D721Med (cell line): ENCODE results near the gene TMEM121.
"Not testable (repeated sequence)": the region's sequence is repeated elsewhere in the genome, so short reads cannot be mapped to it uniquely, and the experiment has no call there.

Source experiments
- DNase-seq: peaks from one replicate; pipeline ENCODE4 v3.0.0; 2011; ENCODE audit warnings: low spot score; ENCODE audit not compliant: insufficient read length
- FAIRE-seq: peaks from 2 replicates; lab custom pipeline; 2011; peaks lifted over from hg19 to GRCh38; lab: Jason Lieb, UNC
- TF ChIP-seq, protein P1 (sequence below): IDR thresholded peaks from 2 replicates; pipeline ENCODE4 v1.5.1; 2012; ENCODE audit warnings: mild to moderate bottlenecking, control low read depth; ENCODE audit not compliant: insufficient read depth; ENCODE audit errors: missing control alignments

Gene TMEM121

DNA sequence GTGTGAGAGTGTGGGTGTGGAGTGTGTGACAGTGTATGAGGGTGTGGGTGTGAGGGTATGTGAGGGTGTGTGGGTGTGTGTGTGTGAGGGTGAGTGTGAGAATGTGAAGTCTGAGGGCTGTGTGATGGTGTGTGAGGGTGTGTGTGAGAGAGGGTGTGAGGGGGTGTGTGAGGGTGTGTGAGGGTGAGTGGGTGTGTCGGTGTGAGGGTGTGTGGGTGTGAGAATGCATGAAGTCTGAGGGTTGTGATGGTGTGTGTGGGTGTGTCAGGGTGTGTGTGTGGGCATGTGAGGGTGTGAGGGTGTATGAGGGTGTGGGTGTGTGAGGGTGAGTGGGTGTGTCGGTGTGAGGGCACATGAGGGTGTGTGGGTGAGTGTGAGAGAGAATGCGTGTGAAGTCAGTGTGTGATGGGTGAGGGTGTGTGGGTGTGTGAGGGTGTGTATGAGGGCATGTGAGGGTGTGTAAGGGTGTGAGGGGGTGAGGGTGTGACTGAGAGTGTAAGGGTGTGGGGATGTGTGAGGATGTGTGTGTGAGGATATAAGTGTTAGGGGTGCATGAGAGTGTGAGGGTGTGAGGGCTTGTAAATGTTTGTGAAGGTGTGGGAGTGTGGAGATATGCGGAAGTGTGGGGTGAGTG, 36.4 kb downstream of the TMEM121 start:
- DNase-seq (no peak), FAIRE-seq (no peak)
- TF ChIP-seq, protein P1, sequence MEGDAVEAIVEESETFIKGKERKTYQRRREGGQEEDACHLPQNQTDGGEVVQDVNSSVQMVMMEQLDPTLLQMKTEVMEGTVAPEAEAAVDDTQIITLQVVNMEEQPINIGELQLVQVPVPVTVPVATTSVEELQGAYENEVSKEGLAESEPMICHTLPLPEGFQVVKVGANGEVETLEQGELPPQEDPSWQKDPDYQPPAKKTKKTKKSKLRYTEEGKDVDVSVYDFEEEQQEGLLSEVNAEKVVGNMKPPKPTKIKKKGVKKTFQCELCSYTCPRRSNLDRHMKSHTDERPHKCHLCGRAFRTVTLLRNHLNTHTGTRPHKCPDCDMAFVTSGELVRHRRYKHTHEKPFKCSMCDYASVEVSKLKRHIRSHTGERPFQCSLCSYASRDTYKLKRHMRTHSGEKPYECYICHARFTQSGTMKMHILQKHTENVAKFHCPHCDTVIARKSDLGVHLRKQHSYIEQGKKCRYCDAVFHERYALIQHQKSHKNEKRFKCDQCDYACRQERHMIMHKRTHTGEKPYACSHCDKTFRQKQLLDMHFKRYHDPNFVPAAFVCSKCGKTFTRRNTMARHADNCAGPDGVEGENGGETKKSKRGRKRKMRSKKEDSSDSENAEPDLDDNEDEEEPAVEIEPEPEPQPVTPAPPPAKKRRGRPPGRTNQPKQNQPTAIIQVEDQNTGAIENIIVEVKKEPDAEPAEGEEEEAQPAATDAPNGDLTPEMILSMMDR = no peak

DNA sequence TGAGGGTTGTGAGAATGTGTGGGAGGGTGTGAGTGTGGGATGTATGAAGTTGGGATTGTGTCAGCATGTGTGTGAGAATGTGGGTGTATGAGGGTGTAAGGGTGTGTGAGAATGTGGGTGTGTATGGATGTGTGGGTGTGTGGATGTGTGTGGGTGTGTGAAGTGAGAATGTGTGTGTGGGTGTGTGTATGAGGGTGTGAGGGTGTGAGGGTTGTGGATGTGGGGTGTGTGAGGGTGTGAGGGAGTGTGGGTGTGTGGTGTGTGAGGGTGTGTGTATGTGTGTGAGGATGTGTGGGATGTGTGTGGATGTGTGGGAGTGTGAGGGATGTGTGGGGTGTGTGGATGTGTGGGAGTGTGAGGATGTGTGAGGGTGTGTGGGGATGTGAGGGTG, 37.0 kb downstream of the TMEM121 start:
- no peak for DNase-seq
- TF ChIP-seq, protein P1 = no peak
- no peak for FAIRE-seq

DNA sequence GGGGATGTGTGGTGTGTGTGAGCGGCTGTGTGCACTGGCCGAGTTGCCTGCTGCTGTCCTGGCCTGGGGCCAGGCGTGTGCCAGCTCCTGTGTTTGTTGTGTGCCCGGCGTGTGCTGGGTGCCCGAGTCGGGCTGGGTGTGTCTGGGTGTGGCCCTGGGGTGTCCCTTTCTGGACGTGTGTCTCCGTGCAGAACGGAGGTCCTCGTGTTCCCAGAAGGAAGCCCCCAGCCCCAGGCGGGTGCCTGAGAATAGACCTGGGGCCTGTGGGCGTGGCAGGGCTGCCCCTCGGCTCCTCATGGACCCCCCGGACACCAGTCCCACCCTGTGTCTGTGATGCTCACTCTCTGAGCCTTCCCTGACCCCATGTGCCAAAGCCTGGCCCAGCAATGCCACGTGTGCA, 38.2 kb downstream of the TMEM121 start:
- DNase-seq, FAIRE-seq: not testable (repeated sequence)

DNA sequence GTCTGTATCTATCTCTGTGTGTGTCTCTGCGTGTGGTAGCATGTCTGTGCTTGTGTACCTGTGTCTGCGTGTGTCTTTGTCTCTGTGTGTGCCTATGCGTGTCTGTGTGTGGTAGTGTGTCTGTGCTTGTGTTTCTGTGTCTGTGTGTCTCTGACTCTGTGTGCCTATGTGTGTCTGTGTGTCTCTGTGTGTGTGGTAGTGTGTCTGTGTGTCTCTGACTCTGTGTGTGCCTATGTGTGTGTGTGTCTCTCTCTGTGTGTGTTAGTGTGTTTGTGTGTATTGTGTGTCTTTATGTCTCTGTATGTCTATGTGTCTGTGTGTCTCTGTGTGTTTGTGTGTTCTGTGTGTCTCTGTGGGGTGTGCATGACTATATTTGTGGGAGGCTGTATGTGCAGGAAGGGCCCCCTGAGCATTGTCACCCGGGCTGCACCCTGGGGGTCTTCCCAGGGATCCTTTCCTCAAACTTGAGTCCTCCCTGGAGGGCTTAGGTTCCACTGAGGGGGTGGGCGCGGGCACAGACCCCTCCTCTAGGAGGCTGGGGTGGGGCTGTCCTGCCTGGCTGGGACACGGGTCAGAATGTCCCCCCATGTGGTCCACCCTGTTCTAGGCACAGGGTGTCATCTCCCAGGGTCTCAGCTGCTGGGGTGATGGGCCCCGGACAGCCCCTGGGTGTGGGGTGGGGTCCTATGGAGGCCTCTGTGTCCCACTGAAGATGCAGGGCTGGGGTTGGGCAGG, 39.0 kb downstream of the TMEM121 start:
- not testable (repeated sequence) for FAIRE-seq, DNase-seq

DNA sequence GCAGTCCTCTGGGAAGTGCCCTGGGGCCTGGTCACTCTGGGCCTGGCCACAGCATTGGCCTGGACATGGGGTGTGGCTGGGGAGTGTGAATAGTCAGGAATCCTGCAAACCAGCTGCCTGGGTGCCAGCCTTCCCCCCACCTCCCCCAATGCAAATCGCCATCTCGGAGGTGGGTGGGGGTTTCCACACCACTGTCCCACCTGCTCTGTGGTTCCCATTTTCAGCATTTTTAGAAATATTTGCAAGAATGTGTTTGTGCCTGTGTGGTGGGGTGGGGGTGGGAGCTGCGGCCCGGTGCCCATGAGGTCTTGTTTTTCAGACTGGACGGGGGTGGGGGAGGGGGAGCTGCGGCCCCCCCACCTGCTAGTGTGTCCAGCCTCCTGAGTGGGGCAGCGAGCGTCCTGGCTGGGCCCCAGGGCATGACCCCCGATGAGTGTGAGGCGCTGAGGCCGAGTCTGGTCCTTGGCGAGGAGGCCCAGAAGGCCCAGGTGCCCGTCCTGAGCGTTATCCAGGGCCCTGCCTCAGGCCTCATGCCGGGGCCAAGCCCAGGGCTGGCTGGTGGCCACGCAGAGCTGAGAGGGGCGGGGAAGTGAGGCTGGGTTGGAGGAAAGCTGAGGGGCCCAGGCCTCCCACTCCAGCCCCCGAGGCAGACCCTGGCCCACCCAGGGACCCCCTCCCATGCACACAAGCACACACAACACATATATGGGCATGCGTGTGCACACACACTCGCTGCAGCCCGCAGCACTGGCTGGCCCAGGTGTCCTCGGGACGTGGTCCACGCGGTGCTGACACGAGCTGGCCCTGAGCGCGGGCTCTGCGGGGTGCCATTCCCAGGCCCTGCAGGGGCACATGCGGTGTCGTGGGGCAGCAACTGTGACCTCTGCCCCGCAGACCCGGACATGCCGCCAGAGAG, 40.1 kb downstream of the TMEM121 start:
- not testable (repeated sequence) for FAIRE-seq, DNase-seq

DNA sequence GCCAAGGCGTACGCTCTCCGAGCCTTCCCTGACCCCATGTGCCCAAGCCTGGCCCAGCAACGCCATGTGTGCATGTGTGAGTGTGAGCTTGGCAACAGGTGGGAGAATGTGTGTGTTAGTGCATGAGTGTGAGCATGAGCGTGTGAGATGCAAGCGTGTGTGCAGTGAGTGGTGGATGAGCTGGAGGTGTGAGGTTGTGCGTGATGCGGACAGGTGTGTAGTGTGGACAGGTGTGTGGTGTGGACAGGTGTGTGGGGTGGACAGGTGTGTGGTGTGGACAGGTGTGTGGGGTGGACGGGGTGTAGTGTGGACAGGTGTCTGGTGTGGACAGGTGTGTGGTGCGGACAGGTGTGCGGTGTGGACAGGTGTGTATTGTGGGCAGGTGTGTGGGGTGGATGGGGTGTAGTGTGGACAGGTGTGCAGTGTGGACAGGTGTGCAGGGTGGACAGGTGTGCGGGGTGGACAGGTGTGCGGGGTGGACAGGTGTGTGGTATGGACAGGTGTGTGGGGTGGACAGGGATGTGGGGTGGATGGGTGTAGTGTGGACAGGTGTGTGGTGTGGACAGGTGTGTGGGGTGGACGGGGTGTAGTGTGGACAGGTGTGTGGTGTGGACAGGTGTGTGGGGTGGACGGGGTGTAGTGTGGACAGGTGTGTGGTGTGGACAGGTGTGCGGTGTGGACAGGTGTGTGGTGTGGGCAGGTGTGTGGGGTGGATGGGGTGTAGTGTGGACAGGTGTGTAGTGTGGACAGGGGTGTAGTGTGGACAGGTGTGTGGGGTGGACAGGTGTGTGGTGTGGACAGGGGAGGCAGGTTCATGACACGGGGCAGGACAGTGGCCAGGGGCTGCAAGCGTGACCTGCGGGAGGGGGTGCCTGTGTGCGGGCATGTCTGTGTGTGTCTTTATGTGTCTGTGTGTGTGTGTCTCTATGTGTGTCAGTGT, 41.1 kb downstream of the TMEM121 start:
- not testable (repeated sequence) for DNase-seq, FAIRE-seq

DNA sequence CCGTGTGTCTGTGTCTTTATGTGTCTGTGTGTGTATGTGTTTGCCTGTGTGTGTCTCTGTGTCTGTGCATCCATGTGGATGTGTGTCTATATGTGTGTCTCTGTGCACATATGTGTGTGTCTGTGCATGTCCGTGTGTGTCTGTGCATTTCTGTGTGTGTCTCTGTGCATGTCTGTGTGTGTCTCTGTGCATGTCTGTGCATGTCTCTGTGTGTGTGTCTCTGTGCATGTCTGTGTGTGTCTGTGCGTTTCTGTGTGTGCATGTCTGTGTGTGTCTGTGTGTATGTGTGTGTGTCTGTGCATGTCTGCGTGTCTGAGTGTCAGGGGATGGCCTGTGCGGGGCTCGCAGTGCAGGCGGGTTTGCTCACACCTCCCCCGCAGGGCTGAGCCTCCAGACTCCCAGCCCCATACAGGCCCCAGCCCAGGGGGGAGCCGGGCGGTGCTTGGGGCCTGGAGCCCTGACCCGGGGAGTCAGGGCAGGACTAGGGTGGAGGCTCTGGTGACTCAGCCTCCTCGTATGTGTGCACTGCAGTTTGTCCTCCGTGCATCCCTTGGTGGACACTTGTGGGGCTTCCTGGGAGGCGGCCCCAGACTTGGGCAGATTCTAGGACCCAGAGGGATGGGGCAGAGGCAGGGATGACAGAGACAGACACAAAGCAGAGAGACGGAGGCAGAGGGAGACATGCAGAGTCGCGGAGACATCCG, 41.9 kb downstream of the TMEM121 start:
- not testable (repeated sequence) for DNase-seq, FAIRE-seq

DNA sequence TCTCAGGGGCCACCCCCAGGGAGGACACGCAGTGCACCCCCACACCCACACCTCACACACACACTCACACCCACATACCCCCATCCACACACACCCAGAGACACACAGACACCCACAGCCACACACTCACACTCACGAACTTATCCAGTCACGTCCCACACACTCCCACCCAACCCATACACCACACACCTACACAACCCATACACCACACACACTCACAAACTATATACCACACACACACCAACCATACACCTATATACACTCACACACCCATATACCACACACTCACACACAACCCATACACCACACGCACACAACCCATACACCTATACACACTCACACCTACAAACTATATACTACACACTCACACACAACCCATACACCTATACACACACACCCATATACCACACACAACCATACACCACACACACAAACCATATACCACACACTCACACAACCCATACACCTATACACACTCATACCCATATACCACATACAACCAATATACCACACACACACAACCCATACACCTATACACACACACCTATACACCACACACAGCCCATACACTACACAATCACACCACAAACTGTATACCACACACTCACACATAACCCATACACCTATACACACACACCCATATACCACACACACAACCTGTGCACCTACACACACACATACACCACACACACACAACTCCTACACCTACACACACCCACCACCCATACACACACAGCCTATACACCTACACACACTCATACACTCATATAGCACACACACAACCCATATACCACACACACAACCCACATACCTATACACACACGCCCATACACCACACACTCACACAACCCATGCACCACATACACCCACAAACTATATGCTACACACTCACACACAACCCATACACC, 42.7 kb downstream of the TMEM121 start:
- FAIRE-seq (no peak), DNase-seq (no peak)
- TF ChIP-seq, protein P1 = no peak
